ENCODE measurements around the gene MYO9B.

The MYO9B gene

DNA sequence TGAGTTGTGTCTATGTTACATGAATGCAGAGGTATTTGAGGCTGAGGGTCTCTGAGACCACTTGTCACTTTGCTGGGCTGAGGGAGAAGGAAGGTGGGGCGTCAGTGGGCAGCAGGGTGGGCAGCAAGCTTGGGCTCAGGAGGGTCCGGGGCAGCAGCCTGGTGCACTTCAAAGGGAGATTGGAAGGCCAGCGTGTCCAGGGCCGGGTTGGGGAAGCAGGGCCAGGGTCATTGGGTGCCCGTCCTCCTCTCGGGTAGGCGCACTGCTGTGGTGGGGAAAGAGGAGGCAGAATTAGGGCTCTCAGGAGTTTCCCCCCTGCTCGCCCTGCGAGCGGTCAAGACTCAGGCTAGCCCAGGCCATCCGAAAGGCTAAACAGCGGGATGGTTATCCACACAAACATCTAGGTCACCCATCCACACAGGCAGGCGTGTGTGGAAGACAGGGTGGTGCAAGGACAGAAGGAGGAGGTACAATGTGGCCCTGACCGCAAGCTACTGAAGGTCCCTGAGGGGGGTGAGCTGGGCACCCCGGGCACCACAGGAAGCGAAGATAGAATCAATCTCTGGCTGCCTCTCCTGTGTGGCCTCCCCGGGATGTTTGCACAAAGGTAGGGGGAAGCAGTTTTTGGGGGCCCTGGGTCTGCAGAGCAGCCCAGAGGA is 37.7 kb downstream of the MYO9B start:
- Histone ChIP-seq H3K27ac (ENCODE audit: low read depth, low read length, severe bottlenecking) (no peak overlapping the region), H3K4me1 (ENCODE audit: control insufficient read depth, insufficient read depth, low read length, poor library complexity, severe bottlenecking) (peaks cover 10% of the 10 kb centered on the region), H3K4me3 (ENCODE audit: extremely low read depth, insufficient read depth, low read length, poor library complexity, severe bottlenecking) (no peak overlapping the region), H3K36me3 (ENCODE audit: control insufficient read depth, insufficient read depth, low read length) (peaks cover 61% of the 10 kb centered on the region), H3K9me3 (ENCODE audit: control insufficient read depth, low read length) (no peaks in the 10 kb centered on the region)
- 94 to 95% methylated on average over 10 to 12 of the region's 17 CpGs for WGBS, 2 experiments (ENCODE audit: insufficient coverage in 2 of 2)

DNA sequence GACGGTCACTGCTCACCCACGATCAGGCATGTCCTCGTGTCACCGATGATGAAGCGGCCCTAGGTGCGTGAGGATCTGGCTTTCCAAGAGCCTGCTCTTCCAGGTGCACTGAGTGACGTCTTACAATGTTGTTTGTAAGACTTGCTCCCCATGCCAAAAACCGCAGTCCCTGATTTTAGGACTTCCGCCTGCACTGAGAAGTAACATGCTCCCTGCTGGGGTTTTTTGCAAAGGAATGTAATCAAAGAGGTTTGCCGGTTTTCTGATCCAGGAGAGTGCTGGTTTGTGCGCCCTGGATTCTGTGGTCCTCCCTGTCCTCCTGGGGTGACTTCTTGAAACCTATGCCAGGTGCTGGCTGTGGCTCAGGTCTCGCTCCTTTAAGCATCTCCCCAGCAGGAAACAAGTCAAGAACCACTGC is 38.8 kb downstream of the MYO9B start:
- Histone ChIP-seq H3K36me3 (ENCODE audit: control insufficient read depth, insufficient read depth, low read length) (peaks cover 62% of the 10 kb centered on the region), H3K4me1 (ENCODE audit: control insufficient read depth, insufficient read depth, low read length, poor library complexity, severe bottlenecking) (peaks cover 4% of the 10 kb centered on the region), H3K9me3 (ENCODE audit: control insufficient read depth, low read length) (no peaks in the 10 kb centered on the region), H3K4me3 (ENCODE audit: extremely low read depth, insufficient read depth, low read length, poor library complexity, severe bottlenecking) (no peak overlapping the region), H3K27ac (ENCODE audit: low read depth, low read length, severe bottlenecking) (no peak overlapping the region)
- 56 to 65% methylated on average over 10 to 12 of the region's 12 CpGs for WGBS, 2 experiments (ENCODE audit: insufficient coverage in 2 of 2)

DNA sequence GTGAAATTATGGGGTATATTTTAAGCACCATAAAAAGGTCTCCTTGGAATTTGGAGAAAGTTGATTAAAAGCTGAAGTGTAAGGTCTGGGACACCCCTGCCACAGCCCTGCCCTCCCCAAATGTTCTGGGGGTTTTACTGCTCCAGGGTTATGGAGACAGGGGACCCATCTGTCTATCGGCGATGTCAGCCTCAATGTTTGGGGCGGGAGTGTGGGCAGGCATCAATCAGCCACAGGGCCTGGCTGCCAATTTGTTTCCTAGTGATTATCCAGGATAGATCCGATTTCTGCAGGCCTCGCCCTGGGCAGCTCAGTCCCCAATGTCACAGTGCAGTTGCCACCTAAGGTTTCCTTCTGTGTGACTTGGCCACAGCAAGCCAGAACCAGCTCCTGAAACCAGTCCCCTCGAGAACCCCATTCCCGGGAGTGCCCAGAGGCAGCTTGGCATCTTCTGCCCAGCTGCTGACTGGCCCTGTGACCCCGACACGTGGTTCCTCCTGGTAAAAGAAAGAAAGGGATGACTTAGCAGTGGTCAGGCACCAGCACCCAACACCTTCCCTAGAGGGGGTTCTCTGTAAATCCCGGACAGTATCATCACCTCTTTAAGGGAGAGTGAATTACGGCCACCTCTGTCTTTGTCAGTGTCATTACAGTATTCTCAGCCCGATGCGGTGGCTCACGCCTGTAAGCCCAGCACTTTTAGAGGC is 41.6 kb downstream of the MYO9B start:
- H3K9me3 ChIP-seq (ENCODE audit: control insufficient read depth, low read length): no peaks in the 10 kb centered on the region
- H3K27ac ChIP-seq (ENCODE audit: low read depth, low read length, severe bottlenecking): no peak overlapping the region
- peaks cover 53% of the 10 kb centered on the region for H3K36me3 ChIP-seq (ENCODE audit: control insufficient read depth, insufficient read depth, low read length)
- WGBS, 2 experiments (ENCODE audit: insufficient coverage in 2 of 2): 94 to 95% methylated on average over 10 to 13 of the region's 14 CpGs
- peaks cover 4% of the 10 kb centered on the region for H3K4me1 ChIP-seq (ENCODE audit: control insufficient read depth, insufficient read depth, low read length, poor library complexity, severe bottlenecking)
- no peak overlapping the region for H3K4me3 ChIP-seq (ENCODE audit: extremely low read depth, insufficient read depth, low read length, poor library complexity, severe bottlenecking)

DNA sequence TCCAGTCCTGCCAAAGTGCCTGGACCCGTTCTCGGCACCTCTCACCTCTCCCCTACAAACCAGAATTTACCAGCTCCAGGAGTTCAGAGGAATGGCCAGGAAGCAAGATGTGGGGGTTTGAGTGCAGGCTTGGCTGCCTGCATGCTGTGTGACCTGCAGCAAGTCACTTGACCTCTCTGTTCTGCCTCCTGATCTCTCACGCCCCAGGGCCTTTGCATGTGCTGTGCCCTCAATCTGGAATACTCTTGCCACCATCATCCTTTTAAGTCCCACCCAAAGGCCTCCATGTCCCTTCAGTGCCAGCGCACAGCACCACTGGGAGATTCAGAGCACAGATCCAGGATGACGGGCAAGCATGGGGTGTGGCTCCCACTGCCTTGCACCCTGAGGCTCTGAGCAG is 43.4 kb downstream of the MYO9B start:
- H3K4me1 ChIP-seq (ENCODE audit: control insufficient read depth, insufficient read depth, low read length, poor library complexity, severe bottlenecking): peaks cover under 1% of the 10 kb centered on the region
- peaks cover 54% of the 10 kb centered on the region for H3K36me3 ChIP-seq (ENCODE audit: control insufficient read depth, insufficient read depth, low read length)
- no peak overlapping the region for H3K4me3 ChIP-seq (ENCODE audit: extremely low read depth, insufficient read depth, low read length, poor library complexity, severe bottlenecking)
- no peaks in the 10 kb centered on the region for H3K9me3 ChIP-seq (ENCODE audit: control insufficient read depth, low read length)
- no peak overlapping the region for H3K27ac ChIP-seq (ENCODE audit: low read depth, low read length, severe bottlenecking)
- WGBS, 2 experiments (ENCODE audit: insufficient coverage in 2 of 2): 81 to 85% methylated on average over 3 of the region's 5 CpGs

DNA sequence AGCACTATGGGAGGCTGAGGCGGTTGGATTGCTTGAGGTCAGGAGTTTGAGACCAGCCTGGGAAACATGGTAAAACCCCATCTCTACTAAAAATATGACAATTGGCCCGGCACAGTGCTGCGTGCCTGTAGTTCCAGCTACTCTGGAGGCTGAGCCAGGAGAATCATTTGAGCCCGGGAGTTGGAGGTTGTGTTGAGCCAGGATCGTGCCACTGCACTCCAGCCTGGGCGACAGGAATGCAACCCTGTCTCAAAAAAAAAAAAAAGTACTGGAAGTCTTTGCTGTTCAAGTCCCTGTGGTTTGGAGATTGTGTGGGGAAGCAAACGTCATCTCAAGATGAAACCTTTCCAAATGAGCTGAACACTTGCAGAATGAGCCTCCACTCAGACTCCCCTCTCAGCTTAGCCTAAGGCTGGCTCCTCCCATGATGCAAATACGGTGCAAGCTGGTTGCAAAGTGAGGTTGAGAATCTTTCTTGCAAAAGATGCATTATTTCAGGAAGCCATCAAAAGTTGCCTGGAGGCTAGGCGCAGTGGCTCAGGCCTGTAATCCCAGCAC is 46.2 kb downstream of the MYO9B start:
- H3K4me1 ChIP-seq (ENCODE audit: control insufficient read depth, insufficient read depth, low read length, poor library complexity, severe bottlenecking): peaks cover 17% of the 10 kb centered on the region
- H3K4me3 ChIP-seq (ENCODE audit: extremely low read depth, insufficient read depth, low read length, poor library complexity, severe bottlenecking): no peak overlapping the region
- H3K27ac ChIP-seq (ENCODE audit: low read depth, low read length, severe bottlenecking): no peak overlapping the region
- 88 to 90% methylated on average over 8 of the region's 9 CpGs for WGBS, 2 experiments (ENCODE audit: insufficient coverage in 2 of 2)
- no peaks in the 10 kb centered on the region for H3K9me3 ChIP-seq (ENCODE audit: control insufficient read depth, low read length)
- peaks cover 33% of the 10 kb centered on the region for H3K36me3 ChIP-seq (ENCODE audit: control insufficient read depth, insufficient read depth, low read length)

DNA sequence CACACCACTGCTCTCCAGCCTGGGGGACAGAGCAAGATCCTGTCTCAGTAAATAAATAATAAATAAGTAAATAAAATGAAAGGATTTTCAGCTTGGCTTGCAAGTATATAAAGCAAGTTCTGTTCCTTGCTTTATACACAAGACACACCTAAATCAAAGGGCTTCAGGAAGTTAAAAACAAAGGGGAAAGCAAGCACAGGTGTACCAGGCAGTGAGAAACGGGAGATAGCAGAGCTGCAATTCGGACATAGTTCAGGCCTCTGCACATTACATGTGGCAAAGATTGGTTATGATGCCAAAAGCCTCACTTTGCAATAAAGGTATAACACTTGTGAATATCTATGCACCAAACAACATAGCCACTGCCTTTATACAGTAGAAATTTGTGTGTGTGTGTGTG is 47.5 kb downstream of the MYO9B start:
- WGBS, 2 experiments (ENCODE audit: insufficient coverage in 2 of 2): 82 to 100% methylated on average over 2 of the region's 2 CpGs
- H3K36me3 ChIP-seq (ENCODE audit: control insufficient read depth, insufficient read depth, low read length): peaks cover 46% of the 10 kb centered on the region
- peaks cover 17% of the 10 kb centered on the region for H3K4me1 ChIP-seq (ENCODE audit: control insufficient read depth, insufficient read depth, low read length, poor library complexity, severe bottlenecking)
- H3K27ac ChIP-seq (ENCODE audit: low read depth, low read length, severe bottlenecking): no peak overlapping the region
- no peaks in the 10 kb centered on the region for H3K9me3 ChIP-seq (ENCODE audit: control insufficient read depth, low read length)
- H3K4me3 ChIP-seq (ENCODE audit: extremely low read depth, insufficient read depth, low read length, poor library complexity, severe bottlenecking): no peak overlapping the region

DNA sequence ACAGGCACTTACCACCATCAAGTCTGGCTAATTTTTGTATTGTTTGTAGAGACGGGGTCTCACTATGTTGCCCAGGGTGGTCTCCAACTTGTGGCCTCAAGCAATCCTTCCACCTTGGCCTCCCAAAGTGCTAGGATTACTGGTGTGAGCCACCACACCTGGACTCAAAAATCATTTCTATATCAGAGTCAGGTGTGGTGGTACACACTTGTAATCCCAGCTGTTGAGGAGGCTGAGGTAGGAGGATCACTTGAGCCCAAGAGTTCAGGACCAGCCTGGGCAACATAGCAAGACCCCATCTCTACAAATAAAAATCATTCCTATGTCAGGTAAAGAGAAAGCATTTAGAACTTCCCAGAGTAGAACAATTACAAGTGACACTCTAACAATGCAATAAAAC is 48.4 kb downstream of the MYO9B start:
- Histone ChIP-seq H3K27ac (ENCODE audit: low read depth, low read length, severe bottlenecking) (no peak overlapping the region), H3K9me3 (ENCODE audit: control insufficient read depth, low read length) (no peaks in the 10 kb centered on the region), H3K4me1 (ENCODE audit: control insufficient read depth, insufficient read depth, low read length, poor library complexity, severe bottlenecking) (peaks cover 17% of the 10 kb centered on the region), H3K36me3 (ENCODE audit: control insufficient read depth, insufficient read depth, low read length) (peaks cover 47% of the 10 kb centered on the region), H3K4me3 (ENCODE audit: extremely low read depth, insufficient read depth, low read length, poor library complexity, severe bottlenecking) (no peak overlapping the region)
- no CpG with 5 or more reads among the region's 1 CpG for WGBS, 2 experiments (ENCODE audit: insufficient coverage in 2 of 2)

DNA sequence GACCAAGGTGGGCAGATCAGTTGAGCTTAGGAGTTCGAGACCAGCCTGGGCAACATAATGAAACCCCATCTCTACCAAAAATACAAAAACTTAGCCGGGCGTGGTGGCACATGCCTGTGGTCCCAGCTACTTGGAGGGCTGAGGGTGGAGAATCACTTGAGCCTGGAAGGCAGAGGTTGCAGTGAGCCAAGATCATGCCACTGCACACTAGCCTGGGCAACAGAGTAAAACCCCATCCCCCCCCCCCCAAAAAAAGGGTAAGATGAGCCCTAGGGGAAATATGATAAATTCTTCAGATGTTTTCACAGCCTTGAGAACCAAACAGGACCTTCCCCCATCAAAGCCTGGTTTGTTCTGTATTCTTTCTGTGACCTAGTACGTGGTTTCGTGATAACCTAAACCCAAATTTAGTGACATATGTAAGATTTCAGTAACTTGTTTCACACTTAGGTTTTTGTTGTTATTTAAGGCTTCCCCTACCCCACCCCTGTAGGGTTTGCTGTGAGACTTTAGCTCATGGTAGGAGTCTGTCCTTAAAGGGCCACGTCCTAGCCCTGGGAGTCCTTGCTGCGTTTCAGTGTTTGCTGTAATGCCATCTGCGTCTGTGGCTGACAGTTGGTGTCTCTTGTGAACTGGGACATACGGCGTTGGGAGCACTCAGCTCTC is 49.6 kb downstream of the MYO9B start:
- Histone ChIP-seq H3K4me1 (ENCODE audit: control insufficient read depth, insufficient read depth, low read length, poor library complexity, severe bottlenecking) (peaks cover 17% of the 10 kb centered on the region), H3K36me3 (ENCODE audit: control insufficient read depth, insufficient read depth, low read length) (peaks cover 47% of the 10 kb centered on the region), H3K27ac (ENCODE audit: low read depth, low read length, severe bottlenecking) (peak overlapping the region; percentile 50), H3K4me3 (ENCODE audit: extremely low read depth, insufficient read depth, low read length, poor library complexity, severe bottlenecking) (no peak overlapping the region), H3K9me3 (ENCODE audit: control insufficient read depth, low read length) (no peaks in the 10 kb centered on the region)
- 85 to 86% methylated on average over 5 of the region's 10 CpGs for WGBS, 2 experiments (ENCODE audit: insufficient coverage in 2 of 2)

DNA sequence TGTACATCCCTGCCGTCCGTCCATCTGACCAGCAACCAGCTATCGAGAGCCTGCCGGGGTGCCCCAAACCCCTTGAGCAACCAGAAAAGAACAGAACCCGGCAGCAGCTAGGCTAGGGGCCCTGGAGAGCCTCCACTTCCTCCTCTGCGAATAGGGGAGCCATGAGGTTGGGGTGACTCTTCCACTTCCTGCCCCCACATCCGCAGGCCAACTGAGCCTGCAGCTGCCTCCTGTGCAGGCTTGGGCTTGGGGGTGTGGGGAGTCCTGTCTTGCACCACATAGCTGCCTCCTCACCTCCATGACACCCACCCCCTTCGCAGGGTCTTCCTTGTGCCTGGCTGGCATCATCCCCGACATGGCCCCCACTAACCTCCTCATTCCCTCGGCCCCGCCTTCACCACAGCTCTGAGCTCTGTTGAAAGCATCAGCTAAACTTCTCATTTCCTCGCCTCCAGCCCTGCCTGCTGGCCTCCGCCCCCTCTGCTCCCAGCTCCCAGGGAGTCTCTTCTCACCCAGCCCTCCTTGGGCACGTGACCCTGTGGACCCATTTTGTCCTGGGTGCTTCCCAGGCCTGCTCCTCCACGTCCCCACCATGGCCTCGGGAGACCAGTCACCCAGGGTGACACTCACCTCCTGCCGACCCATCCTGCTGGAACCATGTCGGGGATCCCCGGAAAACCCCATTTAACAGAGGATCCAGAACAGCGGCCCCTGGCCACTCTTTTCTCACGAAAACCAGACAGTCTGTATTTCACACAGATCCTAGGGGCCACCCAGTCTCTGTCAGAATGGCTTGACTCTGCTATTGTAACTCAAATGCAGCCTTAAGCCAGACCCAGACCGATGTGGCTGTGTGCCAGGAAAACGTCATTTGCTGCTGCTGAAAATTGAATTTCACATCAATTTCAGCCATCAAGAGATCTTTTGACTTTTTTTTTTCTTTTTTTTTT is 50.4 kb downstream of the MYO9B start:
- Histone ChIP-seq H3K4me1 (ENCODE audit: control insufficient read depth, insufficient read depth, low read length, poor library complexity, severe bottlenecking) (peaks cover 17% of the 10 kb centered on the region), H3K36me3 (ENCODE audit: control insufficient read depth, insufficient read depth, low read length) (peaks cover 46% of the 10 kb centered on the region), H3K9me3 (ENCODE audit: control insufficient read depth, low read length) (no peaks in the 10 kb centered on the region), H3K27ac (ENCODE audit: low read depth, low read length, severe bottlenecking) (peak overlapping the region; percentile 51), H3K4me3 (ENCODE audit: extremely low read depth, insufficient read depth, low read length, poor library complexity, severe bottlenecking) (no peak overlapping the region)
- 92 to 93% methylated on average over 17 to 22 of the region's 23 CpGs for WGBS, 2 experiments (ENCODE audit: insufficient coverage in 2 of 2)

DNA sequence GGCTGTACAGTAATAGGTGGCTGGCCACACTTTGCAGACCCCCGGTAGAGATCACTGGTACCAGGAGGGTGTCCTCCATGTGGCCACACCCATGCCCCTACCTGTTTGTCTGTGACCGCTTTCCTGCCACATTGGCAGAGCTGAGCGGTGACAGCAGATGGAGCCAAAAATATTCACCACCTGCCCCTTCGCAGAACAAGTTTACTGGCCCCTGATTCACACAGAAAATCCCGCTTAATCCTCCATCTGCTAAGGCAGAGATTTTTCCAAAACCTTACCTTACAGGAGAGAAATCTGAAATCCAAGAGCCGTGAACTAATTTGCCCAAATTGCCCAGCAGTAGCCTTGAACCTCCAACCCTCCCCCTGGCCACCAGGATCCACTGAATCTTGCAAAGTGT is 52.1 kb downstream of the MYO9B start:
- Histone ChIP-seq H3K4me1 (ENCODE audit: control insufficient read depth, insufficient read depth, low read length, poor library complexity, severe bottlenecking) (peaks cover 19% of the 10 kb centered on the region), H3K36me3 (ENCODE audit: control insufficient read depth, insufficient read depth, low read length) (peaks cover 41% of the 10 kb centered on the region), H3K4me3 (ENCODE audit: extremely low read depth, insufficient read depth, low read length, poor library complexity, severe bottlenecking) (no peak overlapping the region), H3K27ac (ENCODE audit: low read depth, low read length, severe bottlenecking) (no peak overlapping the region), H3K9me3 (ENCODE audit: control insufficient read depth, low read length) (no peaks in the 10 kb centered on the region)
- 96 to 97% methylated on average over 5 to 6 of the region's 6 CpGs for WGBS, 2 experiments (ENCODE audit: insufficient coverage in 2 of 2)
